DMS153 (cell line): ENCODE results near the gene IL1RN.

ENCODE experiments used
- DNase-seq: peaks from one replicate; lab custom pipeline; 2025; lab: John Stamatoyannopoulos, UW

IL1RN gene

GRCh38 chr2:113104054-113104611 lies 23.3 kb upstream of the IL1RN start:
- no peak for DNase-seq

GRCh38 chr2:113105047-113105785 lies 22.2 kb upstream of the IL1RN start:
- no peak for DNase-seq

- DNase-seq: no peak
Observed at GRCh38 chr2:113111121-113111520, 16.3 kb upstream of the IL1RN start.

GRCh38 chr2:113111823-113112287 lies 15.5 kb upstream of the IL1RN start:
- no peak for DNase-seq

- no peak for DNase-seq
Observed at GRCh38 chr2:113112441-113112840, 15.0 kb upstream of the IL1RN start.

- no peak for DNase-seq
Observed at GRCh38 chr2:113112871-113113270, 14.5 kb upstream of the IL1RN start.

- DNase-seq: no peak
Observed at GRCh38 chr2:113113807-113114206, 13.6 kb upstream of the IL1RN start.

GRCh38 chr2:113114224-113114945 lies 13.0 kb upstream of the IL1RN start:
- no peak for DNase-seq

GRCh38 chr2:113114996-113115395 lies 12.4 kb upstream of the IL1RN start:
- no peak for DNase-seq

- no peak for DNase-seq
Observed at GRCh38 chr2:113116100-113116958, 11.1 kb upstream of the IL1RN start.

GRCh38 chr2:113117541-113118262 lies 9.7 kb upstream of the IL1RN start:
- DNase-seq: no peak

- DNase-seq: no peak
Observed at GRCh38 chr2:113118263-113118657, 9.1 kb upstream of the IL1RN start.

- no peak for DNase-seq
Observed at GRCh38 chr2:113119111-113119510, 8.3 kb upstream of the IL1RN start.

GRCh38 chr2:113120861-113121260 lies 6.5 kb upstream of the IL1RN start:
- no peak for DNase-seq

- DNase-seq: no peak
Observed at GRCh38 chr2:113122364-113122763, 5.0 kb upstream of the IL1RN start.

GRCh38 chr2:113123726-113124125 lies 3.7 kb upstream of the IL1RN start:
- DNase-seq: no peak

GRCh38 chr2:113124181-113124961 lies 3.0 kb upstream of the IL1RN start:
- no peak for DNase-seq

- DNase-seq: no peak
Observed at GRCh38 chr2:113124984-113125855, 2.2 kb upstream of the IL1RN start.

GRCh38 chr2:113127646-113128570 lies 510 bp downstream of the IL1RN start:
- no peak for DNase-seq
